ENCODE data around the gene PSMG3.
"Not testable (repeated sequence)": the region's sequence is repeated elsewhere in the genome, so short reads cannot be mapped to it uniquely, and the experiment has no call there.

PSMG3 gene

GRCh38 chr7:1596181-1597043 lies 26.6 kb upstream of the PSMG3 start:
- no peak for DNase-seq

- DNase-seq: no peak
Measured at GRCh38 chr7:1595636-1596035, 25.8 kb upstream of the PSMG3 start.

- no peak for DNase-seq
Measured at GRCh38 chr7:1595027-1595426, 25.2 kb upstream of the PSMG3 start.

- no peak for DNase-seq
Measured at GRCh38 chr7:1593904-1594421, 24.1 kb upstream of the PSMG3 start.

GRCh38 chr7:1593091-1593866 lies 23.4 kb upstream of the PSMG3 start:
- no peak for DNase-seq

GRCh38 chr7:1592299-1592871 lies 22.6 kb upstream of the PSMG3 start:
- no peak for DNase-seq

GRCh38 chr7:1591876-1592275 lies 22.0 kb upstream of the PSMG3 start:
- no peak for DNase-seq

- DNase-seq: no peak
Measured at GRCh38 chr7:1591396-1591795, 21.6 kb upstream of the PSMG3 start.

- DNase-seq: no peak
Measured at GRCh38 chr7:1590887-1591286, 21.1 kb upstream of the PSMG3 start.

GRCh38 chr7:1590476-1590875 lies 20.6 kb upstream of the PSMG3 start:
- no peak for DNase-seq

GRCh38 chr7:1588978-1589377 lies 19.1 kb upstream of the PSMG3 start:
- DNase-seq: no peak

- no peak for DNase-seq
Measured at GRCh38 chr7:1587738-1588137, 17.9 kb upstream of the PSMG3 start.

GRCh38 chr7:1586827-1587705 lies 17.2 kb upstream of the PSMG3 start:
- DNase-seq: no peak

GRCh38 chr7:1586126-1586826 lies 16.4 kb upstream of the PSMG3 start:
- no peak for DNase-seq

GRCh38 chr7:1585142-1585981 lies 15.5 kb upstream of the PSMG3 start:
- DNase-seq: no peak

- DNase-seq: no peak
Measured at GRCh38 chr7:1584700-1585099, 14.9 kb upstream of the PSMG3 start.

- not testable (repeated sequence) for DNase-seq
Measured at GRCh38 chr7:1583241-1583930, 13.6 kb upstream of the PSMG3 start.

- no peak for DNase-seq
Measured at GRCh38 chr7:1580422-1581030, 10.7 kb upstream of the PSMG3 start.

GRCh38 chr7:1579481-1580421 lies 9.9 kb upstream of the PSMG3 start:
- peak; percentile 89 for DNase-seq
